PFSK-1 (cell line): ENCODE measurements around the gene SIAH2.

Experiments used
- FOXP2 ChIP-seq: optimal IDR thresholded peaks from 2 replicates; pipeline ENCODE3; 2011; ENCODE audit warnings: borderline replicate concordance, control low read depth, inconsistent platforms; ENCODE audit not compliant: insufficient read depth; ENCODE audit errors: extremely low read length, extremely low read depth
- POLR2AphosphoS5 ChIP-seq: IDR thresholded peaks from 2 replicates; pipeline ENCODE4 v1.6.1; 2012; ENCODE audit warnings: low read depth, mild to moderate bottlenecking, control low read depth, low read length, moderate library complexity
- REST ChIP-seq, 2 experiments: IDR thresholded peaks; 2 replicates each; pipeline versions ENCODE4 v1.6.1 to v1.8.0; 2011 to 2012; ENCODE audit warnings: low read depth in 2 of 2, low read length in 2 of 2, control low read depth in 1 of 2, inconsistent platforms in 1 of 2, mild to moderate bottlenecking in 1 of 2, moderate library complexity in 1 of 2; ENCODE audit not compliant: insufficient read depth in 1 of 2
- SIN3A ChIP-seq: IDR thresholded peaks from 2 replicates; pipeline ENCODE4 v1.6.1; 2012; ENCODE audit warnings: mild to moderate bottlenecking, low read length, moderate library complexity, borderline replicate concordance; ENCODE audit not compliant: insufficient read depth
- TAF1 ChIP-seq: IDR thresholded peaks from 2 replicates; pipeline ENCODE4 v1.6.1; 2012; ENCODE audit warnings: low read length, control low read depth, borderline replicate concordance; ENCODE audit not compliant: insufficient read depth

SIAH2 gene

GRCh38 chr3:150783920-150784746, 21.2 kb upstream of the SIAH2 start:
- TF ChIP-seq POLR2AphosphoS5: no peak
- no peak for TF ChIP-seq SIN3A
- no peak for TF ChIP-seq FOXP2

- TF ChIP-seq REST (IDR thresholded peaks at IDR 0.05; ENCODE audit: insufficient read depth in 1 of 2, low read depth in 2 of 2, low read length in 2 of 2) (no peak), TAF1 (no peak), FOXP2 (no peak), SIN3A (no peak), POLR2AphosphoS5 (no peak)
Measured at GRCh38 chr3:150783316-150783715, 20.3 kb upstream of the SIAH2 start.

- TF ChIP-seq REST (IDR thresholded peaks at IDR 0.05; ENCODE audit: insufficient read depth in 1 of 2, low read depth in 2 of 2, low read length in 2 of 2) (no peak), SIN3A (no peak)
Measured at GRCh38 chr3:150779402-150779858, 16.5 kb upstream of the SIAH2 start.

- TF ChIP-seq POLR2AphosphoS5: no peak
- TF ChIP-seq FOXP2: no peak
- no peak for TF ChIP-seq SIN3A
- TF ChIP-seq REST (IDR thresholded peaks at IDR 0.05; ENCODE audit: insufficient read depth in 1 of 2, low read depth in 2 of 2, low read length in 2 of 2): no peak
- no peak for TF ChIP-seq TAF1
Measured at GRCh38 chr3:150778793-150779401, 15.9 kb upstream of the SIAH2 start.

- TF ChIP-seq FOXP2 (no peak), SIN3A (no peak), POLR2AphosphoS5 (no peak), REST (IDR thresholded peaks at IDR 0.05; ENCODE audit: insufficient read depth in 1 of 2, low read depth in 2 of 2, low read length in 2 of 2) (no peak), TAF1 (no peak)
Measured at GRCh38 chr3:150775001-150775599, 12.1 kb upstream of the SIAH2 start.
